Measurements from ENCODE around the gene SMARCA4. TPM values are rescaled to one million over a fixed set of nuclear protein-coding genes. Genes with fewer than 3 reads are reported as not detected.

SMARCA4 gene
- total RNA-seq, 2 experiments from 2014 or later, result 89.8 to 97.6 TPM

GRCh38 chr19:11045536-11045935 is 84.7 kb downstream of the SMARCA4 start:
- Mint-ChIP-seq H3K27ac (no peak overlapping the region), H3K9me3 (no peaks in the 10 kb centered on the region), H3K27me3 (no peaks in the 10 kb centered on the region), H3K36me3 (ENCODE audit: low read depth) (peaks cover 37% of the 10 kb centered on the region), H3K4me3 (no peak overlapping the region), H3K4me1 (peaks cover 32% of the 10 kb centered on the region)
- DNase-seq, result no peak
- CTCF ChIA-PET, result interaction anchor here (1.7 kb wide), 1 partner anchor 10 kb away, joined by 7 read pairs; no protein-coding TSS in a partner anchor
- POLR2A ChIA-PET, result interaction anchor here (0.6 kb wide), 1 partner anchor 129 kb away, joined by 3 read pairs; no protein-coding TSS in a partner anchor

- H3K36me3 Mint-ChIP-seq (ENCODE audit: low read depth), result peaks cover 36% of the 10 kb centered on the region
- ChIA-PET POLR2A (interaction anchor here (1.3 kb wide), 1 partner anchor 50 kb away, joined by 3 read pairs; no protein-coding TSS in a partner anchor), CTCF (interaction anchor here (1.3 kb wide), 1 partner anchor 11 kb away, joined by 6 read pairs; no protein-coding TSS in a partner anchor)
- no peak overlapping the region for H3K27ac Mint-ChIP-seq
- no peak for DNase-seq
- peaks cover 32% of the 10 kb centered on the region for H3K4me1 Mint-ChIP-seq
- H3K4me3 Mint-ChIP-seq, result no peak overlapping the region
- no peaks in the 10 kb centered on the region for H3K9me3 Mint-ChIP-seq
- no peaks in the 10 kb centered on the region for H3K27me3 Mint-ChIP-seq
These were observed 86.0 kb downstream of the SMARCA4 start for GRCh38 chr19:11046605-11047354.

- POLR2A ChIA-PET, result interaction anchor here (0.6 to 1.4 kb wide), 4 partner anchors 41 to 734 kb away, joined by 3 to 10 read pairs (median 4); partner anchors contain the start of gene LDLR
- no peaks in the 10 kb centered on the region for H3K27me3 Mint-ChIP-seq
These were observed 87.0 kb downstream of the SMARCA4 start for GRCh38 chr19:11047866-11048265.

GRCh38 chr19:11050323-11051114 is 89.7 kb downstream of the SMARCA4 start:
- H3K27me3 Mint-ChIP-seq, result no peaks in the 10 kb centered on the region
- H3K27ac Mint-ChIP-seq, result no peak overlapping the region
- H3K9me3 Mint-ChIP-seq, result no peaks in the 10 kb centered on the region
- no peak overlapping the region for H3K4me3 Mint-ChIP-seq
- CTCF ChIA-PET, result interaction anchor here (0.6 to 3.3 kb wide), 2 partner anchors 10 to 15 kb away, joined by 3 to 9 read pairs; no protein-coding TSS in a partner anchor
- H3K36me3 Mint-ChIP-seq (ENCODE audit: low read depth), result peaks cover 10% of the 10 kb centered on the region
- H3K4me1 Mint-ChIP-seq, result peaks cover 32% of the 10 kb centered on the region
- POLR2A ChIA-PET, result interaction anchor here (1.0 to 2.5 kb wide), 3 partner anchors 38 to 45 kb away, joined by 4 to 22 read pairs (median 5); partner anchors contain the start of gene LDLR
- no peak for DNase-seq

More at GRCh38 chr19:11047866-11048265, 87.0 kb downstream of the SMARCA4 start:
- H3K4me1 Mint-ChIP-seq, result peaks cover 32% of the 10 kb centered on the region
- CTCF ChIA-PET, result interaction anchor here (1.3 to 3.3 kb wide), 2 partner anchors 12 to 47 kb away, joined by 4 to 9 read pairs; no protein-coding TSS in a partner anchor
- H3K9me3 Mint-ChIP-seq, result no peaks in the 10 kb centered on the region
- H3K36me3 Mint-ChIP-seq (ENCODE audit: low read depth), result peaks cover 27% of the 10 kb centered on the region
- H3K4me3 Mint-ChIP-seq, result no peak overlapping the region
- peak overlapping the region; percentile 57 for H3K27ac Mint-ChIP-seq
- DNase-seq, result no peak

- ChIA-PET CTCF (no interaction called here), POLR2A (interaction anchor here (2.4 kb wide), 1 partner anchor 35 kb away, joined by 5 read pairs; the partner anchor contains the start of gene LDLR)
- Mint-ChIP-seq H3K4me1 (peaks cover 17% of the 10 kb centered on the region), H3K36me3 (ENCODE audit: low read depth) (peaks cover 4% of the 10 kb centered on the region), H3K4me3 (no peak overlapping the region), H3K27ac (no peak overlapping the region), H3K9me3 (no peaks in the 10 kb centered on the region), H3K27me3 (no peaks in the 10 kb centered on the region)
- no peak for DNase-seq
These were observed 93.0 kb downstream of the SMARCA4 start for GRCh38 chr19:11053817-11054195.

- peaks cover 4% of the 10 kb centered on the region for H3K36me3 Mint-ChIP-seq (ENCODE audit: low read depth)
- no peaks in the 10 kb centered on the region for H3K27me3 Mint-ChIP-seq
- no peak overlapping the region for H3K27ac Mint-ChIP-seq
- H3K9me3 Mint-ChIP-seq, result no peaks in the 10 kb centered on the region
- DNase-seq, result no peak
- POLR2A ChIA-PET, result interaction anchor here (2.4 kb wide), 1 partner anchor 35 kb away, joined by 5 read pairs; the partner anchor contains the start of gene LDLR
- peaks cover 13% of the 10 kb centered on the region for H3K4me1 Mint-ChIP-seq
- no peak overlapping the region for H3K4me3 Mint-ChIP-seq
- CTCF ChIA-PET, result no interaction called here
These were observed 93.4 kb downstream of the SMARCA4 start for GRCh38 chr19:11054200-11054599.

- Mint-ChIP-seq H3K36me3 (ENCODE audit: low read depth) (peaks cover 5% of the 10 kb centered on the region), H3K27me3 (no peaks in the 10 kb centered on the region), H3K4me3 (no peak overlapping the region), H3K4me1 (peaks cover 9% of the 10 kb centered on the region), H3K27ac (no peak overlapping the region), H3K9me3 (no peaks in the 10 kb centered on the region)
- CTCF ChIA-PET, result no interaction called here
- no peak for DNase-seq
- POLR2A ChIA-PET, result interaction anchor here (2.4 kb wide), 1 partner anchor 35 kb away, joined by 5 read pairs; the partner anchor contains the start of gene LDLR
These were observed 93.8 kb downstream of the SMARCA4 start for GRCh38 chr19:11054628-11055027.

- Mint-ChIP-seq H3K27me3 (no peaks in the 10 kb centered on the region), H3K9me3 (no peaks in the 10 kb centered on the region), H3K4me3 (no peak overlapping the region), H3K4me1 (no peaks in the 10 kb centered on the region), H3K27ac (no peak overlapping the region), H3K36me3 (ENCODE audit: low read depth) (peaks cover 12% of the 10 kb centered on the region)
- ChIA-PET POLR2A (no interaction called here), CTCF (no interaction called here)
- DNase-seq, result no peak
These were observed 97.6 kb downstream of the SMARCA4 start for GRCh38 chr19:11058246-11059030.

- H3K27me3 Mint-ChIP-seq, result no peaks in the 10 kb centered on the region
- POLR2A ChIA-PET, result no interaction called here
- H3K4me1 Mint-ChIP-seq, result no peaks in the 10 kb centered on the region
- H3K36me3 Mint-ChIP-seq (ENCODE audit: low read depth), result peaks cover 14% of the 10 kb centered on the region
- no peaks in the 10 kb centered on the region for H3K9me3 Mint-ChIP-seq
- H3K4me3 Mint-ChIP-seq, result no peak overlapping the region
- DNase-seq, result no peak
- no peak overlapping the region for H3K27ac Mint-ChIP-seq
- CTCF ChIA-PET, result no interaction called here
These were observed 98.9 kb downstream of the SMARCA4 start for GRCh38 chr19:11059511-11060358.

- Mint-ChIP-seq H3K36me3 (ENCODE audit: low read depth) (peaks cover 25% of the 10 kb centered on the region), H3K27ac (no peak overlapping the region), H3K4me1 (no peaks in the 10 kb centered on the region), H3K27me3 (no peaks in the 10 kb centered on the region), H3K9me3 (no peaks in the 10 kb centered on the region), H3K4me3 (no peak overlapping the region)
- CTCF ChIA-PET, result no interaction called here
- no peak for DNase-seq
- POLR2A ChIA-PET, result no interaction called here
These were observed 101.1 kb downstream of the SMARCA4 start for GRCh38 chr19:11061952-11062351.

GRCh38 chr19:11063434-11063833 is 102.6 kb downstream of the SMARCA4 start:
- ChIA-PET POLR2A (no interaction called here), CTCF (interaction anchor here (0.9 to 1.3 kb wide), 2 partner anchors 27 to 63 kb away, joined by 3 to 5 read pairs; no protein-coding TSS in a partner anchor)
- Mint-ChIP-seq H3K4me3 (no peak overlapping the region), H3K27ac (no peak overlapping the region), H3K36me3 (ENCODE audit: low read depth) (peaks cover 31% of the 10 kb centered on the region), H3K27me3 (no peaks in the 10 kb centered on the region), H3K4me1 (no peaks in the 10 kb centered on the region), H3K9me3 (no peaks in the 10 kb centered on the region)
- DNase-seq, result no peak

Data from activated CD4-positive, alpha-beta memory T cell treated with anti-CD3 and anti-CD28 coated beads, Interleukin-2, amount 10 ng/mL, durations not matched to agents 7 days and 5 days (primary cell).